Left kidney (tissue), 2 donors: Measurements from ENCODE around the gene DCAF4. TPM values are rescaled to one million over a fixed set of nuclear protein-coding genes. Genes with fewer than 3 reads are reported as not detected.
"Not testable (repeated sequence)": the region's sequence is repeated elsewhere in the genome, so short reads cannot be mapped to it uniquely, and the experiment has no call there.

ENCODE experiments used
- DNase-seq: peaks from one replicate; pipeline ENCODE4 v3.0.0-alpha.2; 2013
- polyA plus RNA-seq: library from polyadenylated mRNA; unstranded; fragments of 120-200 nt; gene quantifications from one replicate; pipeline ENCODE4 v1.2.1, GENCODE V29; 2013; ENCODE audit not compliant: insufficient read length

The DCAF4 gene
- polyA plus RNA-seq, 1 donor = 19.6 TPM

DNA sequence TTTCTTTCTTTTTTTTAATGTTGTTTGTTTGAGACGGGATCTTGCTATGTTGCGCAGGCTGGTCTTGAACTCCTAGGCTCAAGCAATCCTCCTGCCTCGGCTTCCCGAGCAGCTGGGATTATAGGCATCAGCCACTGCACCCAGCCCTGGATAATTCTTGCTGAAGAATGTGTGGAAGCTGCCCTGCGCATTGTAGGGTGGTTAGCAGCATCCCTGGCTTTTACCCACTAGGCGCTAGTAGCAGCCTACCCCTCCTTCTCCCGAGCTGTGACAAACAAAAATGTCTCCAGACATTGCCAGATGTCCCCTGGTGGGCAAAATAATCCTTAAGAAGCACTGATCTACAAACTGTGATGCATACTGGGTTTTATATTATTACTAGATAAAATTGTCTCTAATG lies 6.6 kb downstream of the DCAF4 start:
- no peak for DNase-seq

DNA sequence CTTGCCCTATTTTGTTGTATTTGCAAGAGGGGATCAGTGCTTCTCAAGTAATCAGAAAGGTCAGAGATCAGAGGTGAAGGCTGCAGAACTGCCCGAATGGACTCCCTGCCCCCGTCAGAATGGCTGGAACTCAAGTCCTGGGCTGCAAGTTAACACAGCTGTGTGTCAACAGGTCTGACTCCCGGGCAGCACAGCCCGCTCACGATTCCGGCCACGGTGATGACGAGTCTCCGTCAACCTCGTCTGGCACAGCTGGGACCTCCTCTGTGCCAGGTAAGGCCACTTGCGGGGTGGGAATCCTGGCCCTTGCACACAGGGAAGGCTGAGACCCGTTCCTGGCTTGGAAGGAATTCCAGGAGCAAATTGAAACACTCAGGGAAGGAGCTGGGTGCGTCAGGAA lies 13.4 kb downstream of the DCAF4 start:
- DNase-seq = no peak

- no peak for DNase-seq
These were observed 15.2 kb downstream of the DCAF4 start for GRCh38 chr14:72941286-72941985.

GRCh38 chr14:72942934-72943333 lies 16.7 kb downstream of the DCAF4 start:
- DNase-seq = no peak

- DNase-seq = no peak
These were observed 17.7 kb downstream of the DCAF4 start for GRCh38 chr14:72943876-72944430.

DNA sequence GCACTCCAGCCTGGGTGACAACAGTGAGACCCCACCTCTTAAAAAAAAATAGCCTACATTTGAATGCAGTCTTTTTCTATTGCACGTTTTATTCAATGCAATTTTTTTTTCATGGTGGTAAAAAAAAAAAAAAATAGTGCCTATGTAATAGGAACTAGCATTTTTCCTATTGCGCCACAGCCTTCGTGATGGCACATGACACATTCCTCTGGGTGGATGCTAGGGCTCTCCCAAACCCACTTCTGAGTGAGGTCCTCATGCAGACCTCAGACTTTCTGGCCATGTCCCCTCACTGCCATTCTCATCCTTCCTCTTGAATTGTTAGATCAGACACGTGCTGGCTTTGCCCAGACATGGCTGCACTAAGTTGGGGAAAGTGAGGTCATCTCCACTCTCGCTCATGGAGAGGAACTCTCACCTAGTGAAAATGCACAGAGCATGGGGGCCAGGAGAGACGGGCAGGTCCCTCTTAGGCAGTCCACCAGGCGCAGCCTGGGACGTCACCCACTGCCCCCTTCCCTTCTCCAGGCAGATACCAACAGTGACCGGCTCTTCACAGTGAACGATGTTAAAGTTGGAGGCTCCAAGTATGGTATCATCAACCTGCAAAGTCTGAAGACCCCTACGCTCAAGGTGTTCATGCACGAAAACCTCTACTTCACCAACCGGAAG lies 19.2 kb downstream of the DCAF4 start:
- no peak for DNase-seq

- DNase-seq = no peak
These were observed 20.2 kb downstream of the DCAF4 start for GRCh38 chr14:72946491-72946890.

- DNase-seq = no peak
These were observed 21.3 kb downstream of the DCAF4 start for GRCh38 chr14:72947366-72948160.

- DNase-seq = peak; percentile 52
These were observed 22.3 kb downstream of the DCAF4 start for GRCh38 chr14:72948481-72949138.

DNA sequence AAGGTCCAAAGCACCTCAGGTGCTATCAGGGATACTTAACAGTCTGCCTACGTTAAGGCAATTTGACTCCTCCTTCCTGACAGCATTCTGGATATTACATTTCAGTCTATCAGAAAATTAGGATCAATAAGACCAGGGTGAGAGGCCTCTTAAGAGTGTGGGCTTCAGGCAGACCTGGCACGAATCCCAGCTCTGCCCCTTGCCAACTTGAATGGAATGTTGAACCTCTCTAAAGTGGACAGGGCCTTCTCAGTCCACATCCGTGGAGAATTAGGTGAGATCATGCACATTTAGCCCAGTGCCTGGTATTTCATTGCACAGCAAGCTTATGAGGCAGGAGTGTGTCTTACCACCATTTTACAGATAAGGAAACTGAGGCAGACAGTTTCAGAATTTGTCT lies 25.9 kb downstream of the DCAF4 start:
- no peak for DNase-seq

DNA sequence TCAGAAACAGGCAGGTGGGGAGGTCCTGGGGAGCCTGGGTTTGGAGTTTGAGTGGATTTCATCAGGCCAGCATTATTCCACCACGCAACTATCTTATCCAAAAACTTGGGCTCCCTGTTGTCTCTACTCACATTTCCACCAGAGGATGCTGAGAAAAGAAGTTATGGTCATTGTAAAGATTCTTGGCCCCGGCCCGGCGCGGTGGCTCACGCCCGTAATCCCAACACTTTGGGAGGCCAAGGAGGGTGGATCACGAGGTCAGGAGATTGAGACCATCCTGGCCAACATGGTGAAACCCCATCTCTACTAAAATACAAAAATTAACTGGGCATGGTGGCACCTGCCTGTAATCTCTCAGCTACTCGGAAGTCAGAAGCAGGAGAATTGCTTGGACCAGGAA lies 30.5 kb downstream of the DCAF4 start:
- DNase-seq = not testable (repeated sequence)

DNA sequence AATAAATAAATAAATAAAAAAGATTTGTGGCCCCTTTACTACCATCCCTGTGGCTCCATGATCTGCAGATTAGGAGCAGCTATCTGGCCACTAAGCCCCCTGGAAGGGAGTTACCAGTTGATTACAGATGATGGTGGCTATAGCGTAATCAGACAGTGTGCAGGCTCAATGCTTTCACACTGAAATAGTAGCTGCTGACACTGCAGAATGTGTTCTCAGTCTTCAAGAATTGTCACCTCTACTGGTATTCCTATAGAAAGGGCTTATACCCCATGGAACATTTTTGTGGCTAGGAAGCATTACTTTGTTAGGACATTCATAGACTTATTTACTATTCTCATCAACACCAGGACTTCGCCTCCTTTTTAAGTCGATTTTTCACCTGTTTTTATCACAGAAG lies 30.9 kb downstream of the DCAF4 start:
- no peak for DNase-seq

DNA sequence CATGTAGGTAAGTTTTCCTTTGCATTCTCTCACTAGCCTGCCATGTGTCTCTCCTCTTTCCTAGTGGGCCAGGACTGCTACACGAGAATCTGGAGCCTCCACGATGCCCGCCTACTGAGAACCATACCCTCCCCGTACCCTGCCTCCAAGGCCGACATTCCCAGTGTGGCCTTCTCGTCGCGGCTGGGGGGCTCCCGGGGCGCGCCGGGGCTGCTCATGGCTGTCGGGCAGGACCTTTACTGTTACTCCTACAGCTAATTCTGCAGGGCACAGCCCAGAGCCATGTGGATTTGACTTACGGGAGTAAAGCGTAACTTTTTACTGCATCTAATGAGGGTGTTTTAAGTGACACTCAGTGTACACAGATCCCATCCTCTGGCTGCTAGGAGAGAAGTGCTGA lies 32.3 kb downstream of the DCAF4 start:
- DNase-seq = no peak

- DNase-seq = not testable (repeated sequence)
These were observed 34.8 kb downstream of the DCAF4 start for GRCh38 chr14:72961016-72961415.

- DNase-seq = no peak
These were observed 35.5 kb downstream of the DCAF4 start for GRCh38 chr14:72961579-72962335.

GRCh38 chr14:72962336-72962754 lies 36.1 kb downstream of the DCAF4 start:
- not testable (repeated sequence) for DNase-seq

GRCh38 chr14:72962829-72963312 lies 36.6 kb downstream of the DCAF4 start:
- DNase-seq = no peak

DNA sequence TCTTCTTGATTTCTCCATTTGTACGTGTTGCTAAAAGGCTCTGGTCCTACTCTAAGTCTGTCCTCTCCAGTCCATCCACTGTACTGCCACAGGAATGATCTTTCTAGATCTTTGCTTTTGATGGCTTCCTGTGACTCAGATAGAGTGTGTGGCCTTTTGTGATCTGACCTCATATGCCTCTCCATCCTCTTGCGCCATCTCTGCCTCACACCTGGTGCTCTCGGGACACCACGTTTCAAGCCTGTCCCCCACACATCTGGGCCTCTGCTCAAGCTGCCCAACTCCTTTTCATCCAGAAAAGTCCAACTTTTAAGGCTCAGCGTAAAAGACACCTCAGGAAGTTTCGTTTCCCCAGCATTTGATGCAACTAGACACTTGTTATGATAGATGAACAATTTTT lies 39.0 kb downstream of the DCAF4 start:
- no peak for DNase-seq

- DNase-seq = no peak
These were observed 39.8 kb downstream of the DCAF4 start for GRCh38 chr14:72966038-72966437.

DNA sequence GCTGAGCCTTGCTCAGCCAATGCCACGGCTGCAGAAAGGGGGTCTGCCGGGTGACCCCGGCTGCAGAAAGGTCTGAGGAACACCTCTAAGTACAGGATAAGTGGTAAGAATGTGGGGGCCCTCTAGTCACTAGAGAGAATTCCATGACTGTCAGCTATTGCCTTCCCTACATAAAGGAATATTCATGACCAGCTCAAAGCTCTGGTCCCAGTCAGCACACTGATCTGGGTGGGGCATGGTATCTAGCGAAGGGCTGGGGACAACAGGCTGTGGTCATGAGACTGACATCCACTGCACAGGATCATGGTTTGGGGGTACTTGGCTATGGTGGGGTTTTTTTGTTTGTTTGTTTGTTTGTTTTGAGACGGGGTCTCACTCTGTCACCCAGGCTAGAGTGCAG lies 42.1 kb downstream of the DCAF4 start:
- no peak for DNase-seq

DNA sequence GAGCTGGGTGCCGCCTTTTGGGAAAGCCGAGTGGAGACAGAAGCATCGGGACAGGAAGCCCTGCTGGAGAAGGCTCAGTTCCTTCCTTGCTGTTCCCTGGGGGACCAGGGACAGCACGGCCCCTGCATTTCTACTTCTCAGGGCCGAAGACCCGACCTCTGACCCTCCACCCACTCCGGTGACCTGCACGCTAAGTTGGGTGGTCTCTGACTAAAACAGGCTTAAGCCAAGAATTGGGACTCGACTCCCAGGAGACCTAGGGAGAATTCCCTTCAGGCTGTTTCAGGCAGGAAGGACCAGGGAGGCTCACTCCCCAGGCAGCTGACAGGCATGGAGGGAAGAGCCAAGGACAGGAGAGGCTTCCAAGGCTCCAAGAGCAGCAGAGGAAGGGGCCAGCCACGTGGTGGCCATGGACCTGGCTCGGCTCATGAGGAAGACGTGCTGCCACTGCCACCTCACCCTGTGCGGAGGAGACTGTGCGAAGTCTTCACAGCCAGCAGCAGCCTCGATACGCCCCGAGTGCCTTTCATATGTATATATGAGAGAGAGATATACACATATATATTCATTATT lies 43.9 kb downstream of the DCAF4 start:
- DNase-seq = no peak
